ENCODE results near the gene RNF7. TPM values are rescaled to one million over a fixed set of nuclear protein-coding genes. Genes with fewer than 3 reads are reported as not detected.
A peak's percentile ranks its signal among the peaks of the same experiment; 100 is the strongest.
"Not testable (repeated sequence)": the region's sequence is repeated elsewhere in the genome, so short reads cannot be mapped to it uniquely, and the experiment has no call there.

The RNF7 gene
- total RNA-seq, 2 experiments from 2014 or later, result 48.6 to 51.4 TPM

DNA sequence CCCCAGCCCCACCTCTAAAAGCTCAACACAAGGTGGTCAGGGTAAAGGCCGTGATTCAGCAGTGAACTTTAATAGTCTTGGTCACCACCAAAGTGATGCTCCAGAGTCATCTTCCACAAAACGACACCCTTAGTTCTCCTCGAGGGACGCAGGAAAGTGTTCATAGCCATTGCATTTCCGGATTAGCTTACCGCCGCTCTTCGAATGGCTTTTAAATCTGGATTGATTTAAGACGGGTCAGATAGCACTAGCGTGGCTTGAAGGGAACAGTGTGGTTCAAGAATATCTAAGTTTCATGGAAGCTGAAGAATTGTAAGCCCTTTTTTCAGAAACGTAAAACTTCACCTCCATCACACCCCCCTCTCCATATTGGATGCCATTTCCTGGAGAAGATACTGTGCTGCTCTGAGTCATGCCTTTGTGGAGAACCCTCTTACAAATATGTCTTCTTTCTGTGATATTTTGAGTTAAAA is 829 bp downstream of the RNF7 start:
- DNase-seq, result peak; percentile 36
- Mint-ChIP-seq H3K9me3 (no peaks in the 10 kb centered on the region), H3K4me3 (peak overlapping the region; percentile 96), H3K4me1 (peaks cover 45% of the 10 kb centered on the region), H3K27me3 (no peaks in the 10 kb centered on the region), H3K27ac (peak overlapping the region; percentile 98), H3K36me3 (ENCODE audit: low read depth) (peaks cover 15% of the 10 kb centered on the region)
- CTCF ChIA-PET, result interaction anchor here (0.5 to 1.8 kb wide), 22 partner anchors 9 to 540 kb away, joined by 3 to 13 read pairs (median 4); partner anchors contain the start of genes ATP1B3 and GRK7
- POLR2A ChIA-PET, result interaction anchor here (0.7 kb wide), 1 partner anchor 125 kb away, joined by 3 read pairs; no protein-coding TSS in a partner anchor

GRCh38 chr3:141739731-141740130 is 1.6 kb downstream of the RNF7 start:
- H3K4me1 Mint-ChIP-seq, result peaks cover 49% of the 10 kb centered on the region
- no peaks in the 10 kb centered on the region for H3K27me3 Mint-ChIP-seq
- DNase-seq, result no peak
- H3K27ac Mint-ChIP-seq, result peak overlapping the region; percentile 98
- ChIA-PET CTCF (interaction anchor here (0.6 to 1.5 kb wide), 6 partner anchors 12 to 277 kb away, joined by 3 to 4 read pairs (median 3); no protein-coding TSS in a partner anchor), POLR2A (no interaction called here)
- peak overlapping the region; percentile 96 for H3K4me3 Mint-ChIP-seq
- no peaks in the 10 kb centered on the region for H3K9me3 Mint-ChIP-seq
- H3K36me3 Mint-ChIP-seq (ENCODE audit: low read depth), result peaks cover 23% of the 10 kb centered on the region

DNA sequence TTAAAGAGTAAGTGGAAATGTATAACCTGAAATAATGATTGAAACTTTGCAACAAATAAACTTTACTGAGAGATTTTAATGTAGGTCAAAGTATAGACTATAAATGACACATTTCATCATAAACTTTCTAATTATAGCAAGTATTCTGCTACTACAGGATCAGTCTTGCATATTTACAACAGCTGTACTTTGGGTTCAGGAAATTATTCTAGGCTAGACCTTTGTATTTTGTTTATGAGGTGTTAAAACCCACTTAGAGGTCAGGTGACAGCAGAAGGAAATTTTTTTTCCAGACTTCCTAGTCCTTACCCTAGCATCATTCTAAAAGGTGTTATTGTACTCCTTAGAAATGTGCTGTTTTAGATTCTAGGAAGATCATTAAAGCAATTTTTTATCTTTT is 2.3 kb downstream of the RNF7 start:
- Mint-ChIP-seq H3K4me3 (peak overlapping the region; percentile 96), H3K27ac (no peak overlapping the region), H3K4me1 (peaks cover 50% of the 10 kb centered on the region), H3K9me3 (no peaks in the 10 kb centered on the region), H3K36me3 (ENCODE audit: low read depth) (peaks cover 27% of the 10 kb centered on the region), H3K27me3 (no peaks in the 10 kb centered on the region)
- POLR2A ChIA-PET, result no interaction called here
- CTCF ChIA-PET, result interaction anchor here (0.6 to 1.2 kb wide), 5 partner anchors 11 to 278 kb away, joined by 3 to 4 read pairs (median 3); no protein-coding TSS in a partner anchor
- no peak for DNase-seq

GRCh38 chr3:141743305-141743704 is 5.2 kb downstream of the RNF7 start:
- ChIA-PET CTCF (no interaction called here), POLR2A (no interaction called here)
- no peaks in the 10 kb centered on the region for H3K27me3 Mint-ChIP-seq
- H3K4me1 Mint-ChIP-seq, result peaks cover 46% of the 10 kb centered on the region
- no peak for DNase-seq
- no peak overlapping the region for H3K27ac Mint-ChIP-seq
- H3K4me3 Mint-ChIP-seq, result no peak overlapping the region
- peaks cover 40% of the 10 kb centered on the region for H3K36me3 Mint-ChIP-seq (ENCODE audit: low read depth)
- no peaks in the 10 kb centered on the region for H3K9me3 Mint-ChIP-seq

DNA sequence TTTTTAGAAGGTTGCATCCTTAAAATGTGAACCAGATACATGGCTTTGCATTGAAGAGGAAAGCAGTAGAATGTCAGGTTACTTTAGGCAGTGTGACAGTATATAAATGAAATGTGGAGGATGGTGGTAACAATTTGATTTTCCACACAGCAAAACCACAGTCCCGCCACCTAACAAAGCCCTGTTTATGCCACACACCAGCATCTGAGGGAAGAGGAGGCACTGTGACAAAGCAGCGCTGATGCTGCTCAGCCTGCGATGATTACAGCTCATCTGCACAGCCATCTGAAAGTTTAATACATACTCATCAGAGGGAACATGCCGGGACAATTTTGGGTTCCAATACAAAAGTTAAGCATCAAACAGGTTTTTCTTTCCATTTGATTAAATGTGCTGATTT is 8.9 kb downstream of the RNF7 start:
- ChIA-PET POLR2A (no interaction called here), CTCF (interaction anchor here (0.5 to 2.0 kb wide), 2 partner anchors 8 to 119 kb away, joined by 3 to 5 read pairs; partner anchors contain the start of gene RNF7)
- no peaks in the 10 kb centered on the region for H3K27me3 Mint-ChIP-seq
- H3K4me3 Mint-ChIP-seq, result no peak overlapping the region
- no peaks in the 10 kb centered on the region for H3K9me3 Mint-ChIP-seq
- H3K27ac Mint-ChIP-seq, result no peak overlapping the region
- peaks cover 47% of the 10 kb centered on the region for H3K36me3 Mint-ChIP-seq (ENCODE audit: low read depth)
- no peak for DNase-seq
- peaks cover 22% of the 10 kb centered on the region for H3K4me1 Mint-ChIP-seq

- Mint-ChIP-seq H3K4me3 (no peak overlapping the region), H3K4me1 (no peaks in the 10 kb centered on the region), H3K9me3 (no peaks in the 10 kb centered on the region), H3K27ac (no peak overlapping the region), H3K27me3 (no peaks in the 10 kb centered on the region), H3K36me3 (ENCODE audit: low read depth) (peaks cover 13% of the 10 kb centered on the region)
- no peak for DNase-seq
- CTCF ChIA-PET, result interaction anchor here (1.1 kb wide), 1 partner anchor 15 kb away, joined by 4 read pairs; the partner anchor contains the start of gene RNF7
- POLR2A ChIA-PET, result no interaction called here
Measured at GRCh38 chr3:141753399-141753798, 15.3 kb downstream of the RNF7 start.

- Mint-ChIP-seq H3K27me3 (no peaks in the 10 kb centered on the region), H3K4me3 (no peak overlapping the region), H3K36me3 (ENCODE audit: low read depth) (peaks cover 9% of the 10 kb centered on the region), H3K9me3 (no peaks in the 10 kb centered on the region), H3K4me1 (no peaks in the 10 kb centered on the region), H3K27ac (no peak overlapping the region)
- no peak for DNase-seq
- ChIA-PET CTCF (no interaction called here), POLR2A (no interaction called here)
Measured at GRCh38 chr3:141754032-141754431, 15.9 kb downstream of the RNF7 start.

GRCh38 chr3:141762552-141762951 is 24.5 kb downstream of the RNF7 start:
- DNase-seq; H3K27me3 Mint-ChIP-seq; POLR2A ChIA-PET; H3K4me1 Mint-ChIP-seq; H3K27ac Mint-ChIP-seq; CTCF ChIA-PET; H3K9me3 Mint-ChIP-seq; H3K36me3 Mint-ChIP-seq (ENCODE audit: low read depth); H3K4me3 Mint-ChIP-seq: not testable (repeated sequence)

DNA sequence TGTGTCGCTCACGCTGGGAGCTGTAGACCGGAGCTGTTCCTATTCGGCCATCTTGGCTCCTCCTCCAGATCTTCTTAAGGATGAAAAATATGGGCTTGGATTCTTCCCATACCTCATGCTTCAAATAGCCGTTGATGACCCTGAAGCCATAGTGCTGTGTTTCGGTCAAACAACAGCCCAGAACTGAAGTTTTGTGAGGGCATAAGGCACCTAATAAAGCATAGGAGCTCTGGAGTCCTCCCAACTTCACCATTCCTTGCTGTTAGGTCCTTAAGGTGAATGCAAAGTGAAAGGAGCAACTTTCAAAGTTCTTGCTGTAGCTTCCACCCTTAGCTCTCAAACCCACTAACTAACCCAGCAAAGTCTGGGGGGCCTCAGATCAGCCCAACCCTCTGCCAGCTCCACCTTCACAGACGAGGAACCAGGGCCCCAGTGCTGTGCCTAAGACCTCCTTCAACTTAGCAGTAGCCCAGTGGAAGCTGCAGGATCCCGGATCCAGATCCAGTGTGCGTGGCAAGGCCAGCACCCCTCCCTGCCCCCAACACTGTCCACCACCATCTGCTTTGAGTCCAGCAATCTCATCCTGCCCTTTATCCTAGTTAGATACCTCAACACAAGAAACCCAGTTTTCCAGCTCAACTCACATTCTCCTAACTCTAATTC is 25.1 kb downstream of the RNF7 start, which contains the start of gene GRK7:
GRK7 (plus strand) TSS at position 321 of the 663 bp plus-strand sequence. CDS start 14,877 bp downstream, outside the sequence.
- Mint-ChIP-seq H3K4me3 (no peak within 1 kb of the TSS), H3K4me1 (peaks cover 11% of the 10 kb centered on the region), H3K27ac (no peak within 1 kb of the TSS), H3K27me3 (no peaks in the 10 kb centered on the region), H3K9me3 (no peaks in the 10 kb centered on the region), H3K36me3 (ENCODE audit: low read depth) (no peaks in the 10 kb centered on the region)
- POLR2A ChIA-PET, result no interaction called here
- CTCF ChIA-PET, result interaction anchor here (1.5 to 1.8 kb wide), 2 partner anchors 12 to 25 kb away, joined by 4 to 6 read pairs; partner anchors contain the start of gene RNF7
- DNase-seq, result no peak

DNA sequence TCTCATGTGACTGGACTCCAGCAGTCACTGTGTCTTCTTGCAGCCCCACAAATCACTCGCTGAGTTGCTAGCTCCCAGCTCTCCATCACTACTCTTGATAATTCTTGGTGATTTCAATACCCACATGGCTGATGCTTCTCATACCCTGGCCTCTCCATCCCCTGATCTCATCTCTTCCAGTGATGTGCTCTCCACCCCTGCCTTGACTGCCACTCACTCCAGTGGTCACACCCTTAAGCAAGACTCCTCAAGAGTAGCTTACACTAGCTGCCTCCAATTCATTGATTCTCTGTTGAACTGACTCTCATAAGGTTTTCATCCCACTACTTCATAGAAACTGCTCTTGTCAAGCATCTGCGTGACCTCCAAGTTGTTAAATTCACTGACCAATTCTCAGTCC is 25.9 kb downstream of the RNF7 start:
- no peak for DNase-seq
- no peaks in the 10 kb centered on the region for H3K9me3 Mint-ChIP-seq
- CTCF ChIA-PET, result interaction anchor here (1.5 to 1.8 kb wide), 2 partner anchors 11 to 26 kb away, joined by 4 to 6 read pairs; partner anchors contain the start of gene RNF7
- H3K36me3 Mint-ChIP-seq (ENCODE audit: low read depth), result no peaks in the 10 kb centered on the region
- no peaks in the 10 kb centered on the region for H3K27me3 Mint-ChIP-seq
- no peak overlapping the region for H3K27ac Mint-ChIP-seq
- POLR2A ChIA-PET, result no interaction called here
- H3K4me1 Mint-ChIP-seq, result peaks cover 13% of the 10 kb centered on the region
- no peak overlapping the region for H3K4me3 Mint-ChIP-seq

- no peak for DNase-seq
- H3K4me1 Mint-ChIP-seq, result peaks cover 13% of the 10 kb centered on the region
- H3K27ac Mint-ChIP-seq, result no peak overlapping the region
- CTCF ChIA-PET, result interaction anchor here (1.5 to 1.8 kb wide), 2 partner anchors 10 to 26 kb away, joined by 4 to 6 read pairs; partner anchors contain the start of gene RNF7
- POLR2A ChIA-PET, result no interaction called here
- no peaks in the 10 kb centered on the region for H3K27me3 Mint-ChIP-seq
- no peak overlapping the region for H3K4me3 Mint-ChIP-seq
- H3K36me3 Mint-ChIP-seq (ENCODE audit: low read depth), result no peaks in the 10 kb centered on the region
- no peaks in the 10 kb centered on the region for H3K9me3 Mint-ChIP-seq
Measured at GRCh38 chr3:141764465-141764864, 26.4 kb downstream of the RNF7 start.

- no peak for DNase-seq
- POLR2A ChIA-PET, result no interaction called here
- H3K4me3 Mint-ChIP-seq, result no peak overlapping the region
Measured at GRCh38 chr3:141764986-141765385, 26.9 kb downstream of the RNF7 start.

DNA sequence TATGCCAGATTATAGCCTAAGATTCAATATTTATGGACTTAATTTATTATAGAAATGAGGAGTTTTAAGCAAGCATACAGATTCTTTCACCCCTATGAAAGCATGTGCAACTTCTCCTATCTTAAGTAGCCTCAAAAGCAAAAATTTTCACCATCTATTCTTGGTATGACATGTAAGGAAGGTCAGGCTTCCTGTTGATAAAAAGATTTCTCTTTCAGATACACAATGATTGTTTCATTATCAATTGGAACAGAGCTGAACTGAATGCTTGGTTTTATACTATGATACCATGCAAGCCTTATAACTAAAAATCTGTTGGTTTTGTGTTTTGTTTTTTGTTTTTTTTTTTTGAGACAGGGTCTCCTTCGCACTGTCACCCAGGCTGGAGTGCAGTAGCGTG is 29.0 kb downstream of the RNF7 start:
- DNase-seq, result no peak
- peaks cover 13% of the 10 kb centered on the region for H3K4me1 Mint-ChIP-seq
- H3K27ac Mint-ChIP-seq, result no peak overlapping the region
- no peaks in the 10 kb centered on the region for H3K36me3 Mint-ChIP-seq (ENCODE audit: low read depth)
- no peak overlapping the region for H3K4me3 Mint-ChIP-seq
- no peaks in the 10 kb centered on the region for H3K9me3 Mint-ChIP-seq
- POLR2A ChIA-PET, result no interaction called here
- H3K27me3 Mint-ChIP-seq, result no peaks in the 10 kb centered on the region
- CTCF ChIA-PET, result interaction anchor here (0.5 to 1.3 kb wide), 3 partner anchors 23 to 37 kb away, joined by 3 to 4 read pairs (median 4); no protein-coding TSS in a partner anchor

More at GRCh38 chr3:141764986-141765385, 26.9 kb downstream of the RNF7 start:
- CTCF ChIA-PET, result interaction anchor here (1.1 to 1.4 kb wide), 3 partner anchors 13 to 74 kb away, joined by 3 read pairs; no protein-coding TSS in a partner anchor
- no peaks in the 10 kb centered on the region for H3K9me3 Mint-ChIP-seq
- peaks cover 13% of the 10 kb centered on the region for H3K4me1 Mint-ChIP-seq
- H3K27me3 Mint-ChIP-seq, result no peaks in the 10 kb centered on the region
- H3K27ac Mint-ChIP-seq, result no peak overlapping the region
- no peaks in the 10 kb centered on the region for H3K36me3 Mint-ChIP-seq (ENCODE audit: low read depth)
